Tibial nerve (tissue), 4 donors: ENCODE measurements around the gene TASOR2. TPM values are rescaled to one million over a fixed set of nuclear protein-coding genes. Genes with fewer than 3 reads are reported as not detected.

ENCODE experiments used
- DNase-seq, 2 donors: peaks; one replicate each; pipeline ENCODE4 v3.0.0-alpha.2; 2019; ENCODE audit warnings: low spot score in 2 of 2
- H3K27ac ChIP-seq, 4 donors: fragments of 200-600 bp; sonication (generic) in 3 of 4; one replicate each; pipeline ENCODE4 v1.5.1; 2017 to 2019; ENCODE audit warnings: mild to moderate bottlenecking in 1 of 4
- H3K27me3 ChIP-seq, 2 donors: fragments of 200-600 bp; sonication (generic) in 1 of 2; one replicate each; pipeline versions ENCODE4 v1.5.1 to v1.6.0; 2017 to 2019
- H3K36me3 ChIP-seq, 3 donors: fragments of 200-600 bp; sonication (generic); one replicate each; pipeline ENCODE4 v1.5.1; 2018 to 2019
- H3K4me1 ChIP-seq, 4 donors: fragments of 200-600 bp; sonication (generic) in 3 of 4; one replicate each; pipeline ENCODE4 v1.5.1; 2017 to 2019
- H3K4me3 ChIP-seq, 4 donors: fragments of 200-600 bp; sonication (generic) in 3 of 4; one replicate each; pipeline ENCODE4 v1.5.1; 2017 to 2019; ENCODE audit warnings: mild to moderate bottlenecking in 1 of 4, moderate library complexity in 1 of 4
- H3K9me3 ChIP-seq, 4 donors: fragments of 200-600 bp; sonication (generic) in 3 of 4; one replicate each; pipeline ENCODE4 v1.5.1; 2017 to 2019
- EP300 ChIP-seq, 2 donors: sonication (generic); formaldehyde crosslinking; IDR thresholded peaks; one replicate each; pipeline ENCODE4 v1.6.1; 2017; ENCODE audit warnings: antibody characterized with exemption in 2 of 2, mild to moderate bottlenecking in 1 of 2
- POLR2A ChIP-seq, 2 donors: fragments of 450-650 bp; IDR thresholded peaks; one replicate each; pipeline ENCODE4 v1.6.1; 2017; ENCODE audit warnings: antibody characterized with exemption in 2 of 2, mild to moderate bottlenecking in 2 of 2, moderate library complexity in 2 of 2
- WGBS, 2 donors: methylation state at CpG; one replicate each; pipeline ENCODE4 v1.1.5; 2018; 5-methylcytosine and 5-hydroxymethylcytosine counted together
- total RNA-seq, 4 donors: library from RNA; depleted of rRNA; stranded (reverse); fragments of >200 nt; gene quantifications; one replicate each; pipeline ENCODE4 v1.1.0, GENCODE V29; 2016
- TF ChIP-seq, protein P1 (sequence below), 5 experiments: fragments of 200-600 bp in 3 of 5; fragments of 450-650 bp in 2 of 5; sonication (generic) in 3 of 5; IDR thresholded peaks; one replicate each; pipeline ENCODE4 v1.5.1; 2016 to 2019; ENCODE audit warnings: antibody characterized with exemption in 5 of 5, mild to moderate bottlenecking in 3 of 5, moderate library complexity in 2 of 5

Gene TASOR2
- total RNA-seq, 4 donors from 2014 or later, result 67.3 to 83.7 (median 79.6) TPM

DNA sequence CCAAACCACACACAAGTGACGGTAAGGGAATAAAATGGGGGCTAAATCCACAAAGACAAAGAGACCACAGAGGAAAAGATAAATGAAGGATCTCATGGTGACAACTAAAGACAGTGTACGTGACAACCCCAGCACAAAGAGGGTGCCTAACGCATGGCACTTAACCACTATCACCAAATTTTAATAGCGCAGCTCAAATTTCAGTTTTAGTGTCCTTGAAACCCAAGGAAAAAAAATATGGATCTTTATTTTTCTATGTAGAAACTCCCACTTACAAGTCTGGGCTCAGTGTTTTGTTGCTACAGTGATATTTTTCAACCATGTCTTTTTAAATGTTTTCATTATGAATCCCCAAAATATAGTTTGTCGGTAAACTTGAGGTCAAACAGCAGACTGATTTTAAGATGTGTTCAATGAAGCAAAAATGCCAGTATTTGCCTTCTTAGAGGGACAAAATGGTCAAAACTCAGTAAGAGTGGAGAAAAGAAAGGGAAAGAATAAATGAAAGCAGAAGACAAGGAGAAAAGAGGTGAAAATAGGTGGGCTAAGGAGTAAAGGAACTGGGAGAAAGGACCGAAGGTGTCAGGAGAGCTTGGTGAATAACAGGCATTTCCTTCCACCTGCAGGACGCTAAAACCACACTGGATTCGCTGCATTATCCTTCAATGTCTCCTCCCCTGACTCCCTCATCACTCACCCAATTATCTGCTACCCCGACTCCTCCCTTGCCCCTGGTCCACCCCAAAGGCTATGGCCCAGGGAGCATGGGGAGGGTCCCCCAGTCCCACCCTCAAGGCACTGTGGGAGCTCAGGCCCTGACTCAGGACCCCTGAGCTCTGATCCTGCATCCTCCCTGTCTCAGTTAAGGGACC is 21.7 kb upstream of the TASOR2 start:
- peaks cover 0 to 62% (median 4%) of the 10 kb centered on the region in 4 donors for H3K4me1 ChIP-seq
- DNase-seq, result no peak
- 81 to 85% methylated on average over 9 of the region's 9 CpGs for WGBS, 2 donors
- no peaks in the 10 kb centered on the region for H3K27me3 ChIP-seq
- no peak overlapping the region for H3K27ac ChIP-seq
- no peaks in the 10 kb centered on the region for H3K9me3 ChIP-seq
- TF ChIP-seq POLR2A (IDR thresholded peaks at IDR 0.05) (no peak), EP300 (IDR thresholded peaks at IDR 0.05) (no peak)
- TF ChIP-seq, protein P1, sequence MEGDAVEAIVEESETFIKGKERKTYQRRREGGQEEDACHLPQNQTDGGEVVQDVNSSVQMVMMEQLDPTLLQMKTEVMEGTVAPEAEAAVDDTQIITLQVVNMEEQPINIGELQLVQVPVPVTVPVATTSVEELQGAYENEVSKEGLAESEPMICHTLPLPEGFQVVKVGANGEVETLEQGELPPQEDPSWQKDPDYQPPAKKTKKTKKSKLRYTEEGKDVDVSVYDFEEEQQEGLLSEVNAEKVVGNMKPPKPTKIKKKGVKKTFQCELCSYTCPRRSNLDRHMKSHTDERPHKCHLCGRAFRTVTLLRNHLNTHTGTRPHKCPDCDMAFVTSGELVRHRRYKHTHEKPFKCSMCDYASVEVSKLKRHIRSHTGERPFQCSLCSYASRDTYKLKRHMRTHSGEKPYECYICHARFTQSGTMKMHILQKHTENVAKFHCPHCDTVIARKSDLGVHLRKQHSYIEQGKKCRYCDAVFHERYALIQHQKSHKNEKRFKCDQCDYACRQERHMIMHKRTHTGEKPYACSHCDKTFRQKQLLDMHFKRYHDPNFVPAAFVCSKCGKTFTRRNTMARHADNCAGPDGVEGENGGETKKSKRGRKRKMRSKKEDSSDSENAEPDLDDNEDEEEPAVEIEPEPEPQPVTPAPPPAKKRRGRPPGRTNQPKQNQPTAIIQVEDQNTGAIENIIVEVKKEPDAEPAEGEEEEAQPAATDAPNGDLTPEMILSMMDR (IDR thresholded peaks at IDR 0.05), result no peak
- H3K4me3 ChIP-seq, result no peak overlapping the region
- no peaks in the 10 kb centered on the region for H3K36me3 ChIP-seq

GRCh38 chr10:5663692-5664427 is 20.8 kb upstream of the TASOR2 start:
- H3K27ac ChIP-seq, result no peak overlapping the region
- H3K4me3 ChIP-seq, result no peak overlapping the region
- H3K4me1 ChIP-seq, result peaks cover 0 to 62% (median 4%) of the 10 kb centered on the region in 4 donors
- TF ChIP-seq POLR2A (IDR thresholded peaks at IDR 0.05) (no peak), EP300 (IDR thresholded peaks at IDR 0.05) (no peak)
- TF ChIP-seq, protein P1 (IDR thresholded peaks at IDR 0.05), result no peak
- H3K9me3 ChIP-seq, result no peaks in the 10 kb centered on the region
- no peaks in the 10 kb centered on the region for H3K27me3 ChIP-seq
- no peaks in the 10 kb centered on the region for H3K36me3 ChIP-seq
- 59 to 66% methylated on average over 12 of the region's 12 CpGs for WGBS, 2 donors
- DNase-seq, result no peak

DNA sequence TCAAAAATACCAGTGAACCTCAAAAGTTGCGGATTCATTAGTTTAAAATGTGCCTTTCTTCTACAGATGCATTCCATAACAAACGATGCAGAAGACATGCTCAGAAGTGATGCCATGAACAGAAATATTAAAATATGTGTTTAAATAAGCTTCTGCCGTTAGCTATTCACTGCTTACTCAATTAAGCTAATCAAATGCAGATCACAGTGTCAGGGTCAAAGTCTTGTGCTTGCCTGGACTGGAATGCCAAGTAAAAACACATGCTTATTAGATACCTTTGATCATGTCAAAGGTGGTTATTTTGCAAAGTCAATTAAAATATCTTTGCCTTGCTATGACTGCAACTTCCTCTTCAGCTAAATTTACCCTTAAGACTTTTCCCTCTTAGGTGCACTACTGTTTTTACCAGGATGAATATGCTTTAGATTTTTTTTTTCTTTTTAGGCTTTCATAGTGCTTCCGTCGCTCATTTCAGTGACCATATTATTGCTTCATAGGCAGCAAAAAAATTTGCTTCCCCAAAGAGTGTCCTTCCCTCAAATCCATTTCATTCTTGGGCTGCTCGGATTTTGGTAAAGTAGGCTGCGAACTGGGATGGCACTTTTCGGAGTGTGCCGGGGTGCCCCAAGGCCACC is 19.1 kb upstream of the TASOR2 start:
- TF ChIP-seq, protein P1 (IDR thresholded peaks at IDR 0.05), result no peak
- TF ChIP-seq EP300 (IDR thresholded peaks at IDR 0.05), result no peak
- H3K27ac ChIP-seq, result peak overlapping the region in 3 of 4 donors; percentile 79 to 86 (median 86)
- DNase-seq, result no peak
- H3K4me3 ChIP-seq, result peak overlapping the region; percentile 70 to 97 (median 92)
- WGBS, 2 donors, result 17 to 20% methylated on average over 9 of the region's 9 CpGs
- no peaks in the 10 kb centered on the region for H3K9me3 ChIP-seq
- no peaks in the 10 kb centered on the region for H3K27me3 ChIP-seq
- H3K4me1 ChIP-seq, result peaks cover 0 to 46% (median 4%) of the 10 kb centered on the region in 4 donors
- H3K36me3 ChIP-seq, result no peaks in the 10 kb centered on the region

DNA sequence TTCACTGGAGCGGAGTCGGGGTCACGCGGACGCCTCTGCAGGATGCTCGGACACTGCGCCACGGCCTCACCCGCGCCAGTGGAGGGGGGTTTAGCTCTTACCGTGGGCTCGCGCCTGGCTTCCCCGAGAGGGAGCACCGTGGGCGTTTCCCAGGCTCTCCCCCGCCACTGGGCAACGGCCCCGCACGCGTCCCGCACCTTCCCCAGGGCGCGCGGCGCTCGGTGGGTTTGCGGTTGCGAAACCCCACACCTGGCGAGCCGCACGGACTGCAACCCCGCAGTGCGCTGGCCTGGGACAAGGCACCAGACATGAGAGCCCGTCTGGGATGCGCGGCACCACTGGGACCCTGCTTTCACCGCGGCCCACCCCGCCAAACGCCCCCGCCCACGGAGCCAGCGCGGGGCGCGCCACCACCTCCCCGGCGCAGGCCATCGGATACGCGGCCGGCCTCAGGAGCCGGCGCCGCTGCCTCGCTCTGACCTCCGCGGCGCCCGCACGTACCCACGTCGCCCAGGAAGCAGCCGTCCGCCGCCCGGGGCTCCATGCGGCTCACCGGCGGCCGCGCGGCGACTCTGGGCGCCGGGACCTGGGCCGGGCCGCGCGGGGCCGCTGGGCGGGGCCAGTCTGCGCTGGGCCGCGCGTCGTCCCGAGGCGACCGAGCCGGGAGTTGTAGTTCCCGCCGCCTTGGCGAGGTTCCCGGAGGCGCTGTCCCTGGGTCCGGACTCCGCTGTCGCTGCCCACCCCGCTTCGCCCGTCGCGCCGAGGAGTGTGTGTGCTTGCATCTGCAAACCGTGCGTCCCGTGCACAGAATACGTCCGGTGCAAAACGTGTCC is 18.4 kb upstream of the TASOR2 start, which contains the start of gene ASB13:
Gene ASB13 (minus strand): TSS at position 588 of the 833 bp plus-strand sequence. CDS start 44 bp downstream, at position 544.
- peak; percentile 26 to 60 for TF ChIP-seq POLR2A (IDR thresholded peaks at IDR 0.05)
- TF ChIP-seq, protein P1 (IDR thresholded peaks at IDR 0.05), result no peak
- TF ChIP-seq EP300 (IDR thresholded peaks at IDR 0.05), result peak in 1 of 2 donors; percentile 28
- no peak for DNase-seq
- Histone ChIP-seq H3K4me1 (peaks cover 0 to 39% (median 4%) of the 10 kb centered on the region in 4 donors), H3K27ac (peak within 1 kb of the TSS in 3 of 4 donors; percentile 79 to 86 (median 86)), H3K4me3 (peak within 1 kb of the TSS; percentile 70 to 97 (median 92)), H3K36me3 (no peaks in the 10 kb centered on the region), H3K27me3 (no peaks in the 10 kb centered on the region), H3K9me3 (no peaks in the 10 kb centered on the region)
- WGBS, 2 donors, result 0 to 1% methylated on average over 8 to 40 of the region's 112 CpGs
